Choroid plexus epithelial cell (primary cell): ENCODE results near the gene KRTAP6-2.

ENCODE experiments used
- DNase-seq: peaks from one replicate; pipeline ENCODE4 v3.0.0-alpha.2; 2010; ENCODE audit warnings: low read depth
- H3K4me3 ChIP-seq: 2 replicates; pipeline ENCODE4 v1.5.1; 2011; ENCODE audit warnings: low read depth, mild to moderate bottlenecking, control low read depth, low read length, moderate library complexity
- TF ChIP-seq, protein P1 (sequence below): conservative IDR thresholded peaks from 2 replicates; pipeline ENCODE4 v1.5.1; 2011; ENCODE audit warnings: low read depth, mild to moderate bottlenecking, control low read depth, inconsistent platforms, low read length, moderate library complexity

Gene KRTAP6-2

GRCh38 chr21:30612132-30612531 lies 13.4 kb upstream of the KRTAP6-2 start:
- DNase-seq, result no peak
- no peak overlapping the region for H3K4me3 ChIP-seq
- TF ChIP-seq, protein P1, sequence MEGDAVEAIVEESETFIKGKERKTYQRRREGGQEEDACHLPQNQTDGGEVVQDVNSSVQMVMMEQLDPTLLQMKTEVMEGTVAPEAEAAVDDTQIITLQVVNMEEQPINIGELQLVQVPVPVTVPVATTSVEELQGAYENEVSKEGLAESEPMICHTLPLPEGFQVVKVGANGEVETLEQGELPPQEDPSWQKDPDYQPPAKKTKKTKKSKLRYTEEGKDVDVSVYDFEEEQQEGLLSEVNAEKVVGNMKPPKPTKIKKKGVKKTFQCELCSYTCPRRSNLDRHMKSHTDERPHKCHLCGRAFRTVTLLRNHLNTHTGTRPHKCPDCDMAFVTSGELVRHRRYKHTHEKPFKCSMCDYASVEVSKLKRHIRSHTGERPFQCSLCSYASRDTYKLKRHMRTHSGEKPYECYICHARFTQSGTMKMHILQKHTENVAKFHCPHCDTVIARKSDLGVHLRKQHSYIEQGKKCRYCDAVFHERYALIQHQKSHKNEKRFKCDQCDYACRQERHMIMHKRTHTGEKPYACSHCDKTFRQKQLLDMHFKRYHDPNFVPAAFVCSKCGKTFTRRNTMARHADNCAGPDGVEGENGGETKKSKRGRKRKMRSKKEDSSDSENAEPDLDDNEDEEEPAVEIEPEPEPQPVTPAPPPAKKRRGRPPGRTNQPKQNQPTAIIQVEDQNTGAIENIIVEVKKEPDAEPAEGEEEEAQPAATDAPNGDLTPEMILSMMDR, result no peak

- TF ChIP-seq, protein P1, result no peak
- no peak for DNase-seq
- H3K4me3 ChIP-seq, result no peak overlapping the region
These were observed 7.3 kb upstream of the KRTAP6-2 start for GRCh38 chr21:30605968-30606367.

GRCh38 chr21:30600787-30601186 lies 2.1 kb upstream of the KRTAP6-2 start, which contains the start of gene KRTAP22-1:
TSS of gene KRTAP22-1 (plus strand) at chr21:30601087.
- TF ChIP-seq, protein P1, result no peak
- H3K4me3 ChIP-seq, result no peak within 1 kb of the TSS
- DNase-seq, result no peak

DNA sequence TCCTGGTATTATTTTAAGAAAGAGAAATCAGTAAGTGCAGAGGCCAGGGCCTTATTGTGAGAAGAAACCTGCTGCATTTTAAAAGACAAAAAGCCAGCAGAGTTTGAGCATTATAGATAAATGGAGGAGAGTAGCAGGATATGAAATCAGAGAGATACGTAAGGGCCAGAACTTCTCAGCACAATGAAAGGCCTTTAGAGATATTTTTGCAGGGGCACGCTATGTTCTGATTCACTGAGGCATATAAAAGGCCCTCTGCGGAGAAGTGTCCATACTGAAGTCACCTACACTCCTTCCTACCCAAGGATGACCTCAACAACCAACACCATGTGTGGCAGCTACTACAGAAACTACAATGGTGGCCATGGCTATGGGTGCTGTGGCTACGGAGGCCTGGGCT lies 6.6 kb downstream of the KRTAP6-2 start, which contains the start of gene KRTAP6-3:
TSS of gene KRTAP6-3 (plus strand) at position 301 of the 400 bp plus-strand sequence. CDS start at position 307, 6 bp downstream.
- TF ChIP-seq, protein P1, result no peak
- H3K4me3 ChIP-seq, result no peak within 1 kb of the TSS
- no peak for DNase-seq

GRCh38 chr21:30590297-30590696 lies 8.4 kb downstream of the KRTAP6-2 start, which contains the start of gene KRTAP22-2:
TSS of gene KRTAP22-2 (minus strand) at chr21:30590397.
- TF ChIP-seq, protein P1, result no peak
- no peak within 1 kb of the TSS for H3K4me3 ChIP-seq
- no peak for DNase-seq

- no peak for DNase-seq
- TF ChIP-seq, protein P1, result no peak
- no peak overlapping the region for H3K4me3 ChIP-seq
These were observed 15.8 kb downstream of the KRTAP6-2 start for GRCh38 chr21:30582870-30583269.

DNA sequence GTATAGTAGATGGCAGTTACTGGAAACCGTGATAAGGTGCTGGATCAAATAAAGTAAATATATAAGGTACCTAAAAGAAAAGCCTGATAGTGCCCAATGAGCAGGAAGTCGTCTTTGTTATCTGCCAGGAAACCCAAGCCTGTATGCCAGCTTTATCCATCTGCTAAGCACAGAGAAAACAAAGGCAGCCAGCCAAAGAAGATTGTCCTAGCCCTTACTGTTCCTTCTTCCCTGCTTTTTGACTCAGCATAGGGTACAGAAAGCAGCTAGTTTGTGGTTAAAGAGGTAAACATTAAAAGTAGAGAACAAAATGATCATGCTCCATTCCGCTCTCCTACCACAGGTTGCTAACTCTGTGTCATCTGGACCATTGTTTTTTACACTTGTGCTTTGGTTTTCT lies 18.6 kb downstream of the KRTAP6-2 start:
- DNase-seq, result no peak
- TF ChIP-seq, protein P1, result no peak
- H3K4me3 ChIP-seq, result no peak overlapping the region
